NCI-H2196 treated with DMSO at 0.1 percent for 48 hours (cell line): ENCODE data around the gene SAMD5.

Experiments used
- DNase-seq: peaks from one replicate; lab custom pipeline; 2025; ENCODE audit not compliant: unreplicated experiment; lab: John Stamatoyannopoulos, UW

The SAMD5 gene

GRCh38 chr6:147508042-147508865, at the start of gene SAMD5:
Gene SAMD5 (plus strand): TSS chr6:147508690. CDS start chr6:147508929, 239 bp downstream.
- DNase-seq: no peak

GRCh38 chr6:147459780-147460179, 48.7 kb upstream of the SAMD5 start:
- DNase-seq: no peak

- DNase-seq: no peak
Measured at GRCh38 chr6:147463651-147464050, 44.8 kb upstream of the SAMD5 start.

- no peak for DNase-seq
Measured at GRCh38 chr6:147467428-147467827, 41.1 kb upstream of the SAMD5 start.

- no peak for DNase-seq
Measured at GRCh38 chr6:147467886-147468285, 40.6 kb upstream of the SAMD5 start.

GRCh38 chr6:147468634-147469033, 39.9 kb upstream of the SAMD5 start:
- no peak for DNase-seq

- no peak for DNase-seq
Measured at GRCh38 chr6:147479857-147480256, 28.6 kb upstream of the SAMD5 start.

GRCh38 chr6:147486683-147487082, 21.8 kb upstream of the SAMD5 start:
- DNase-seq: no peak

GRCh38 chr6:147497472-147497871, 11.0 kb upstream of the SAMD5 start:
- DNase-seq: no peak

GRCh38 chr6:147503587-147503986, 4.9 kb upstream of the SAMD5 start:
- DNase-seq: no peak

GRCh38 chr6:147504848-147505247, 3.6 kb upstream of the SAMD5 start:
- DNase-seq: no peak

- DNase-seq: peak; percentile 10
Measured at GRCh38 chr6:147506704-147507114, 1.8 kb upstream of the SAMD5 start.

- DNase-seq: no peak
Measured at GRCh38 chr6:147507162-147508041, 1.1 kb upstream of the SAMD5 start.

GRCh38 chr6:147508866-147509608, 547 bp downstream of the SAMD5 start:
- DNase-seq: no peak

- DNase-seq: no peak
Measured at GRCh38 chr6:147509891-147510290, 1.4 kb downstream of the SAMD5 start.

GRCh38 chr6:147510929-147511590, 2.6 kb downstream of the SAMD5 start:
- no peak for DNase-seq

- no peak for DNase-seq
Measured at GRCh38 chr6:147514831-147515230, 6.3 kb downstream of the SAMD5 start.

- DNase-seq: no peak
Measured at GRCh38 chr6:147515327-147515726, 6.8 kb downstream of the SAMD5 start.

GRCh38 chr6:147522597-147522996, 14.1 kb downstream of the SAMD5 start:
- DNase-seq: no peak

- DNase-seq: no peak
Measured at GRCh38 chr6:147525519-147526209, 17.2 kb downstream of the SAMD5 start.
